ENCODE data around the gene USP54. TPM values are rescaled to one million over a fixed set of nuclear protein-coding genes. Genes with fewer than 3 reads are reported as not detected.

USP54 gene
- total RNA-seq, 1 experiment from 2014 or later = 32.8 TPM

DNA sequence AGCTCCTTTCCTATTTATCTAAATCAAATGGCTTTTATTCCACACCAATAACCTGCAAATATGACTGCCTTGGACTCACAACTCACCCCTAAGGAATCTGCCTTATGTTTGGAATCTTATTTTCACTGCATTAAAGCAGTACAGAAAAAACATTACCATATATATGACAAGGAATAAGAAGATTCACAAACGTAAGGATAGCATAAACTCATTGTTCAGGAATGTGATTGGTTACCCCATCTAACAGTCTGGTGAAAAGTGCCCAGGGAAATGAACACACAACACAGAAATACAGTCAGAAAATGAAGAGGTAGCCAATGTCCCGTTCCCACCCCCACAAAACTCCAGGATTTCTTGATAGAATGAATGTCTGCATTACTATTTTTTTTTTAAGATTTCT, 97.4 kb downstream of the USP54 start:
- intact Hi-C loops (cut with micrococcal nuclease; ENCODE audit: unreplicated experiment) = no loop called here

DNA sequence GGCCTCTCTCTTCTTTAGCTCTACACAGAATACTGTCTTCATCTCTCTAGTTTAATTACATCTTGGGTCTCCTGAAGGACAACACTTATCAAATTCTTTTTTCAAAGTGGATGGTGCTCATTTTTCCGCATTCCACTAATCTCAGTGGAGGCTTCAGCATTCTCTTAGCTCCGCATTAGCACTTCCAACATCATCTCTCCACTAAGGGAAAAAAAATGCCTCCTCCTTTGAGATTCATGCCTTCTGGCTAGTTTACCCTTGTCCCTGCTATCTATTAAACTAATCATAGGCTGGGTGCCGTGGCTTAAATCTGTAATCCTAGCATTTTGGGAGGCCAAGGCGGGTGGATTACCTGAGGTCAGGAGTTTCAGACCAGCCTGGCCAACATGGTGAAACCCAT, 104.5 kb downstream of the USP54 start:
- Histone ChIP-seq H3K27me3 (ENCODE audit: control insufficient read depth, insufficient read depth, low read length) (no peaks in the 10 kb centered on the region), H3K4me1 (ENCODE audit: control insufficient read depth, insufficient read depth, low read length) (no peaks in the 10 kb centered on the region), H3K9me3 (ENCODE audit: control insufficient read depth, insufficient read depth, low read depth, low read length) (no peaks in the 10 kb centered on the region), H3K36me3 (ENCODE audit: control insufficient read depth, insufficient read depth, low read length) (no peaks in the 10 kb centered on the region), H3K4me3 (ENCODE audit: low read depth in 2 of 2, low read length in 2 of 2) (no peak overlapping the region), H3K27ac (ENCODE audit: low read length) (no peak overlapping the region)
- ChIA-PET CTCF (interaction anchor here (0.6 kb wide), 1 partner anchor 172 kb away, joined by 7 read pairs; no protein-coding TSS in a partner anchor), POLR2A (no interaction called here)
- no TSS peak for BruUV-seq (replicated peaks)
- intact Hi-C loops (cut with micrococcal nuclease; ENCODE audit: unreplicated experiment) = no loop called here
- TF ChIP-seq TCF7L2 (IDR thresholded peaks at IDR 0.05; ENCODE audit: low read depth, low read length) (no peak), REST (IDR thresholded peaks at IDR 0.05; ENCODE audit: insufficient read depth in 1 of 2, low read depth in 2 of 2, low read length in 1 of 2) (no peak), POLR2AphosphoS5 (IDR thresholded peaks at IDR 0.05; ENCODE audit: low read depth, low read length) (no peak), SIN3A (IDR thresholded peaks at IDR 0.05; ENCODE audit: borderline replicate concordance, insufficient read depth, low read depth, low read length) (no peak)
- TF ChIP-seq, protein P1, sequence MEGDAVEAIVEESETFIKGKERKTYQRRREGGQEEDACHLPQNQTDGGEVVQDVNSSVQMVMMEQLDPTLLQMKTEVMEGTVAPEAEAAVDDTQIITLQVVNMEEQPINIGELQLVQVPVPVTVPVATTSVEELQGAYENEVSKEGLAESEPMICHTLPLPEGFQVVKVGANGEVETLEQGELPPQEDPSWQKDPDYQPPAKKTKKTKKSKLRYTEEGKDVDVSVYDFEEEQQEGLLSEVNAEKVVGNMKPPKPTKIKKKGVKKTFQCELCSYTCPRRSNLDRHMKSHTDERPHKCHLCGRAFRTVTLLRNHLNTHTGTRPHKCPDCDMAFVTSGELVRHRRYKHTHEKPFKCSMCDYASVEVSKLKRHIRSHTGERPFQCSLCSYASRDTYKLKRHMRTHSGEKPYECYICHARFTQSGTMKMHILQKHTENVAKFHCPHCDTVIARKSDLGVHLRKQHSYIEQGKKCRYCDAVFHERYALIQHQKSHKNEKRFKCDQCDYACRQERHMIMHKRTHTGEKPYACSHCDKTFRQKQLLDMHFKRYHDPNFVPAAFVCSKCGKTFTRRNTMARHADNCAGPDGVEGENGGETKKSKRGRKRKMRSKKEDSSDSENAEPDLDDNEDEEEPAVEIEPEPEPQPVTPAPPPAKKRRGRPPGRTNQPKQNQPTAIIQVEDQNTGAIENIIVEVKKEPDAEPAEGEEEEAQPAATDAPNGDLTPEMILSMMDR (IDR thresholded peaks at IDR 0.05) = no peak
- in situ Hi-C loops (cut with HindIII; ENCODE audit: low pct_unique_long_range_greater_than_20kb, low sequenced_read_pairs) = no loop called here
- no peak for DNase-seq (ENCODE audit: low read depth, low spot score)
- no peak for ATAC-seq

More for the DNA sequence above, 97.4 kb downstream of the USP54 start:
- no peaks in the 10 kb centered on the region for H3K9me3 ChIP-seq (ENCODE audit: control insufficient read depth, insufficient read depth, low read depth, low read length)
- ATAC-seq (no peak), DNase-seq (ENCODE audit: low read depth, low spot score) (no peak)
- no peak for TF ChIP-seq SIN3A (IDR thresholded peaks at IDR 0.05; ENCODE audit: borderline replicate concordance, insufficient read depth, low read depth, low read length)
- TF ChIP-seq TCF7L2 (IDR thresholded peaks at IDR 0.05; ENCODE audit: low read depth, low read length) = no peak
- TF ChIP-seq, protein P1 (IDR thresholded peaks at IDR 0.05) = no peak
- TF ChIP-seq POLR2AphosphoS5 (IDR thresholded peaks at IDR 0.05; ENCODE audit: low read depth, low read length) = no peak
- TF ChIP-seq REST (IDR thresholded peaks at IDR 0.05; ENCODE audit: insufficient read depth in 1 of 2, low read depth in 2 of 2, low read length in 1 of 2) = no peak
- H3K27me3 ChIP-seq (ENCODE audit: control insufficient read depth, insufficient read depth, low read length) = no peaks in the 10 kb centered on the region
- peak overlapping the region; percentile 94 for H3K27ac ChIP-seq (ENCODE audit: low read length)
- H3K4me3 ChIP-seq (ENCODE audit: low read depth in 2 of 2, low read length in 2 of 2) = peak overlapping the region in 1 of 2 experiments; percentile 82; a peak in 1 of 4 replicates
- ChIA-PET CTCF (no interaction called here), POLR2A (no interaction called here)
- in situ Hi-C loops (cut with HindIII; ENCODE audit: low pct_unique_long_range_greater_than_20kb, low sequenced_read_pairs) = no loop called here
- H3K36me3 ChIP-seq (ENCODE audit: control insufficient read depth, insufficient read depth, low read length) = peaks cover 2% of the 10 kb centered on the region
- BruUV-seq (replicated peaks) = no TSS peak
- peaks cover 22% of the 10 kb centered on the region for H3K4me1 ChIP-seq (ENCODE audit: control insufficient read depth, insufficient read depth, low read length)
